ENCODE data around the gene FAXDC2.
"Not testable (repeated sequence)": the region's sequence is repeated elsewhere in the genome, so short reads cannot be mapped to it uniquely, and the experiment has no call there.

FAXDC2 gene

GRCh38 chr5:154829589-154830218 is 20.7 kb downstream of the FAXDC2 start:
- DNase-seq, result no peak

GRCh38 chr5:154829181-154829588 is 21.2 kb downstream of the FAXDC2 start:
- no peak for DNase-seq

- DNase-seq, result no peak
These were observed 26.3 kb downstream of the FAXDC2 start for GRCh38 chr5:154824070-154824469.

GRCh38 chr5:154823605-154824004 is 26.8 kb downstream of the FAXDC2 start:
- no peak for DNase-seq

- not testable (repeated sequence) for DNase-seq
These were observed 27.5 kb downstream of the FAXDC2 start for GRCh38 chr5:154822896-154823295.

GRCh38 chr5:154820383-154820782 is 30.0 kb downstream of the FAXDC2 start:
- no peak for DNase-seq

- DNase-seq, result no peak
These were observed 30.9 kb downstream of the FAXDC2 start for GRCh38 chr5:154819546-154819945.

- no peak for DNase-seq
These were observed 31.8 kb downstream of the FAXDC2 start for GRCh38 chr5:154818471-154819116.

GRCh38 chr5:154817815-154818214 is 32.6 kb downstream of the FAXDC2 start:
- DNase-seq, result no peak

GRCh38 chr5:154816891-154817492 is 33.4 kb downstream of the FAXDC2 start:
- DNase-seq, result no peak

GRCh38 chr5:154815684-154816247 is 34.6 kb downstream of the FAXDC2 start:
- no peak for DNase-seq

- DNase-seq, result no peak
These were observed 35.4 kb downstream of the FAXDC2 start for GRCh38 chr5:154815025-154815424.

GRCh38 chr5:154813736-154814135 is 36.7 kb downstream of the FAXDC2 start:
- DNase-seq, result no peak

- no peak for DNase-seq
These were observed 37.2 kb downstream of the FAXDC2 start for GRCh38 chr5:154813158-154813557.

- DNase-seq, result peak; percentile 48 to 51
These were observed 38.5 kb downstream of the FAXDC2 start for GRCh38 chr5:154811653-154812465.

- no peak for DNase-seq
These were observed 39.2 kb downstream of the FAXDC2 start for GRCh38 chr5:154811239-154811638.

- DNase-seq, result no peak
These were observed 44.2 kb downstream of the FAXDC2 start for GRCh38 chr5:154806176-154806575.

GRCh38 chr5:154802050-154802449 is 48.4 kb downstream of the FAXDC2 start:
- DNase-seq, result no peak

- DNase-seq, result no peak
These were observed 49.3 kb downstream of the FAXDC2 start for GRCh38 chr5:154801083-154801482.

- no peak for DNase-seq
These were observed 49.8 kb downstream of the FAXDC2 start for GRCh38 chr5:154800582-154800981.

GRCh38 chr5:154797762-154798161 is 52.6 kb downstream of the FAXDC2 start:
- DNase-seq, result no peak

- DNase-seq, result no peak
These were observed 55.2 kb downstream of the FAXDC2 start for GRCh38 chr5:154795235-154795596.

GRCh38 chr5:154794525-154795234 is 55.7 kb downstream of the FAXDC2 start:
- DNase-seq, result no peak

Measured in NCI-H2081 (cell line).